Activated effector memory CD4-positive, alpha-beta T cell treated with Interleukin-2 at 50 U/mL for 16 hours (primary cell): ENCODE data around the gene LHX5.

Experiments used
- DNase-seq: peaks from one replicate; pipeline ENCODE4 v3.0.0-alpha.2; 2020

LHX5 gene

DNA sequence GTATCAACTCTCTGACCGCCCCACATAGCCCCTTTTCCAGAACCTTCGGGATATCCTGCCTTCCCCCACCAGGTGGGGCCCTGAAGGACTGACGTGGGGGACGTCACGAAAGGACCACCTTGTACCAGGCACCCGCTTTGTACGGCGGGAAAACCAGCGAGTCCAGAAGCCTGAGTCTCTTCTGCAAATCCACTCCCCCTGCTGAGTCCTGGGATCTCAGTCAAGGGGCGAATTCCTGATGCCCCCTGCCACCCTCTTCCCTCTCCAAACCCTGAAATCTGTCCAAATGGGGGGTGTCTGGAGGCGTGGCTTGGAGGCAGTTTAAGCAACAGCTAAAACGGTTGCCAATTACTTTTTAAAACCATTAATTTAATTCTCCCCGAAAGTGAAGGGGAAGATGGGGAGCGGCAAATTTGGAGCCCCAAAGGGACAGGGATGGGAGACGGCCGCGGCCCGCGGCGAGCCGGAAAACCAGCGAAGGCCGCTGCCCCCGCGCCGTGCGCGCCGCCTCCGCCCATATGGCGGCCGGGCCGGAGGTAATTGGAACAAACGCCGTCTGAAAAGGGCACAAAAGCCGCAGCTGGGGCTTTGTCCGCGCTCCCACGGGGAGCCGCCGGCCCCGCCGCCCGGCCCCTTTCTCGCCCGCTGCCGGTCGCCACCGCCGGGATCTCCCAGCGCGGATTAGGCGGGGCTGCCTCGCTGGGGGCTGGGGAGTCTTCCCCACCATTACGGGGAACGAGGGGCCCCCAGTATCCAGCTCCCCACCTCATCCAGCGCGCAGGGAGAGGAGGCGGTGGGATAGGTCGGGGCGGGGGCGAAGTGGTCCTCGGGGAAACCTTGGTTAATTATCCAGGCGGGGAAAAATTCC, 6.6 kb downstream of the LHX5 start:
- no peak for DNase-seq

DNA sequence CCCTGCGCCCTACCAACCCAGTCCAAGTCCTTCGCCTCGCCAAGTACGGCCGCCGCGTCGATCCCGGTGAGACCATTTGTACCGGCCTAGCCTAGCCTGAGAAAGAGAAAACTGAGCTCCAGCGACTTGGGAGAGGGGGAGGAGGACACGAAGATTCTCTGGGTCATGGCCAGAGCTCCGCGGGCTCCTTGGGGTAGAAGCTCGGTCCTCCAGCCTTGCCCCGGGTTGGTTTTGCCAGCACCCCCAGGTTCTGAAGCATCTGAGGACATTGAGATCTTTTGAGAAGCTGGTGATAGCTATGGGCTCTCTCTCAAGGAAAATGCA, 7.3 kb downstream of the LHX5 start:
- no peak for DNase-seq

DNA sequence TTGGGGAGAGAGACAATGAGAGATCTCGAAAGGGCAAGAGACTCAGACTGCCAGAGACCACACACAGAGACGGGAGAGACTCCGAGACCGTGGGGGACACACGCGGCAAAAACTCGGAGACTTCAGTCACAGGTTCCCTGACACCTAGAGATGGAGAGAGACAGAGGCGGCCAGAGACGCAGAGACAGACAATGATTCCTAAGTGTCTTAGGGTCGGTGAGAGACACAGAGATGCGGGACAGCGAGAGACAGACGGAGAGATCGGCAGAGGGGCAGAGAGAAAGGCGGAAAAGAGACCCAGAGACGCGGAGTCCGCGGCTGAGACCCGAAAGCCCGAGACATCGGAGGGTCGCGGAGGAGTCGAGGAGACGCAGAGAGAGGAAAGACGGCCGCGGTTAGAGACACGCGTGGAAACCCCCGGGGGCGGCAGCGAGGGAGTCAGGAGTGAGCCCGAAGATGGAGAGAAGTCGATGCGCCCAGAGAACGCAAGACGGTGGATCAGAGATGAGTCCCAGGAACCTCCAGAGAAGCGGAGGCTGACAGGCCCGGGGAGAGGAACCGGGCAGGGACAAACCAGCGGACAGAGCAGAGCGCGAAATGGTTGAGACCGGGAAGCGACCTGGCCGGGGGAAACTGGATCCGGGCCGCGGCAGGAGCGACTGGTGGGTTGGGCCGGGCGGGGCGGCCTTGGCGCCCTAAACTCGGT, 7.8 kb downstream of the LHX5 start:
- no peak for DNase-seq

DNA sequence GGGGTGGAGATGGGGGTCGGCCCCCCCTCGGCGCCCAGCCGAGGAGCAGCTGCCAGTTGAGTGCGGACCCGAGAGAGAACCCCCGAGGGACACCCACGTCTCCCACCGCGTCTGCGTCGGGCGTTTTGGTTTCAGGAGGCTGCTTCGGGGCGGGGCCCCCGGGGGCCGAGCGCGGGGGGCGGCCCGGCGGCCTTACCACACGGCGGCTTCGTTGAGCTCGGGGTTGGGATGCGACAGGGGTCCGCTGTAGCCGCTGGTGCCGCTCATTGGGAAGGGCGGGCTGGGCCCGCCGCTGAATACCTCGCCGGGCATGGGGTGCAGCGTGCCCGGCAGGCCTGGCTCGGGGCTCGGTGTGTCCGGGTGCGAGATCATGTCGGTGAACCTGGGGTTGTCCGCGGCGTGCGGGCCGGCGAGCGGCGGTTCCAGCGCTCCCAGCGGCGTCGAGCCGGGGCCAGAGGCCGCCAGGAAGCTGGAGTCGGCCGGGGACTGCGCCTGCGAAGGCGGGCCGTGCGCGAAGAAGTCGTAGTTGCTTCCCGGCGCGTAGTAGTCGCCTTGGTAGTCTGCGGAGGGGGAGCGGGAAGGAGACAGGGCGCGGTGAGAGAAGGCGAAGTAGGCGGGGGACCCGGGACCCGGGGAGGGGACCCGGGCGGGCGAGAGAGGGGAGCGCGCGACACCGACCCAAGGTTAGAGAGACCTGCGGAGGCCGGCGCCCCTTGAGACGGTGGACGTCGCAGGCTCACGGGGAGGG, 8.5 kb downstream of the LHX5 start:
- no peak for DNase-seq

DNA sequence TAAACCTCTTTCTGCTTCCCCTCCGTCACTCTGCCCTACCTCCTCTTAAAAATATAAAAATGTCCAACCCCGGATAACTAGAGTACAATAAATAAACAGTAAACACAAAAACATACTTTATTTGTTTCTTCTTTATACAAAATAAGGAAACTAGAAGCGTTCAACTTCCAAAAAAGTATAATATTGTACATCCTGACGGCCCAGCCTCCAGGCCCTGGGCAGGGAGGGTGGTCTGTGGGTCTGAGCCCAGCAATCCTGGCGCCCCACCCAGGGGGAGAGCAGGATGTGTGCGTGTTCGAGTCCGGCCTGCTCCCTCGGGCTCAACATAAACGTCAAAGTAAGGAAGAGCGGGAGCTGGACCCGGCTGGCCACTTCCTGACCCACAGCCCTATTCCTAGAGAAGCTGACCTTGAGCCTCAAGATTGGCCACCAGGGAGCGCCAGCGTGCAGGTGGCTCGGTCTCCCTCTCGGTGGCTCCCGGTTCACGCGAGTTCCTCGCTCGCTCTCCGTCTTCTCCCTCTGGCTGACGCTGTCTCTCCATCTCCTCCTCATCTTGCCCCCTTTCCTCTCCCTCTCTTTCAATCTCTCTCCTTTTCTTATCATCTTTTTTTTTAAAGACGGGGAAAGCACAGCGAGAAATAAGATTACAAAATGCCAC, 9.4 kb downstream of the LHX5 start:
- peak; percentile 51 for DNase-seq

DNA sequence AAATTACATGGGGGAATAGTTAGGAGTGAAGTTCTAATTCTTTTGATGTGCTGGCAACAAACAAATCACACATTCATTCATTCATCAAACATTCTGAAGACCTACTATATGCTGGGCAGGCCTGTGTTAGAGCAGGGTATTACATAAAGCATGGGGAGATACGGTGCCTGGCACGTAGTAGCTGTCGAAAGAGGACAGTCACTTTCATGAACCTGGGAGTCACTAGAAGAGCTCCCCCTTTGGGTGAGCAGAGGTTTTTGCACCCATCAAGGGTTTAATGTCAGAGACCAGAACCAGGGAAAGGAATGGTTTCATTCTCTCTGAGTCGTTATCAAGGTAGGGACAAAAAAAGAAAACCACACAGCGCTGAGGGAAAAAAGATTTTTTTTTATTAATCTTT, 10.0 kb downstream of the LHX5 start:
- no peak for DNase-seq

DNA sequence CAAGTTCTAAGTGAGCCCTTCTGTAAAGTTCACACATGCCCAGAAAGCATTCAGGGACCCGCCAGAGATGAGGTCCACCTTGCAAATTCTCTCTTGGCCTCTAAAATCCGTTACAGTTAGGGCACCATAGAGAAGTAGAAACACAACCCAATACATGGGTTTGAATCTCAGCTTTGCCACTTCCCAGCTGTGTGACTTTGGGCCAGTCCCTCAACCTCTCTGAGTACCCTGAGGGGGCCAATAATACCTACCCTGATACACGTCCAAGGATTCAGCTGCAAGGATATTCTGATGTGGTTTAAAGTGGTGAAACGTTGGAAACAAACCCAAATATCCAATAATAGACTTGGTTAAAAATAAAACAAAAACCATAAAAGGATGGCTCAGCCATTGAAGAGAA, 11.7 kb downstream of the LHX5 start:
- DNase-seq = no peak

DNA sequence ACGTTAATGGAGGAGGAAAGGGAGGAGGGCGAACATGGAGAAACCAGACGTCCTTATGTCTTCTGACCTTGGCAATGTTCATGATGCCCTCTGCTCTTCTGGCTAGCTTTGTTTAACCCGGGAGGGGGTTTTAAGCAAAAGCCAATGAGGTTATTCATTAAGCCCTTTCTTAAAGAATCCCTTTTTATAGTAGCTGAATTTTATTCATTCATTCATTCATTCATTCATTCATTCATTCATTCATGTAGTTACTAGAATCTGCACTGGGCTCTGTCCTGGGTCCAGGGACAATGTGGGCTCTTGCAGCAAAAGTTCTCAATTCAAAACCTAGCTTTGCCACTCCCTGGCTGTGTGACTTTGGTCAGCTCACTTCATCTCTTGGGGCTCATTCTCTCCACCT, 14.0 kb downstream of the LHX5 start:
- DNase-seq = no peak

DNA sequence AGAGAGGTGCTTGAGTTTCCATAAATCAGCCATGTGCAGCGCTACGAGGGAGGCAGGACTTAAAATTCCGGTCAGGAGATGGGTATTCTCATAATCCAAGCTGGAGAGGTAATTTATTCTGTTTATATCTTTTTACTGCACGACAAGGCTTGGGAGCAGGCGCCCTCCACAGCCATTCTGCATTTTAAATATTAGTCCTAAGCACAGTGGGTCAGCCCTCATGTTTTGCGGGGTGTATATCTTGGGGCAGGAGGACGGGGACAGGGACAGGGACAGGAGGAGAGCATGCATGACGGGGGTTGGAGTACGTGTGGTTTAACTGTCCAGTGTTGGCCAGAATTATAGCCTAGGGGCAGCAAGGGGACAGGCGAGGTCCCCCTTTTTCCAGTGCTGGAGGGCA, 14.5 kb downstream of the LHX5 start:
- no peak for DNase-seq

DNA sequence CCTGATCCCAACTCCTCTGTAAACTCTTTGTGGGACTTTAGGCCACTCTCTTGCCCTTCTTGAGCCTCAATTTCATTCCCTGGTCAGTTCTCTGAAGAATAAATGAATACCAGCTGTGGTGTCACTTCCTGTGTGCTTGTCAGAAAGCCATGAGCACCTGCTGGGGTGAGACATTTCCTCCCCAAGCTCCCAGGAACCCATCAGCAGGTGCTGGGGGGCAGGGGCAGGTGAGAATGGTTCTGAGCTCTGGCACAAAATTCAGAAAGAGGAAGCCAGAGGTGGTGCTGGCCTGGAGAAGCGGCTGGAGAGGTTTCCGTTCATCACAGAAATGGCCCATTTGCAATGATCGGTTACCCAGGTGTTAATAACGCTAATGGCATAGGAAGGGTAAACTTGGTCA, 14.9 kb downstream of the LHX5 start:
- no peak for DNase-seq

DNA sequence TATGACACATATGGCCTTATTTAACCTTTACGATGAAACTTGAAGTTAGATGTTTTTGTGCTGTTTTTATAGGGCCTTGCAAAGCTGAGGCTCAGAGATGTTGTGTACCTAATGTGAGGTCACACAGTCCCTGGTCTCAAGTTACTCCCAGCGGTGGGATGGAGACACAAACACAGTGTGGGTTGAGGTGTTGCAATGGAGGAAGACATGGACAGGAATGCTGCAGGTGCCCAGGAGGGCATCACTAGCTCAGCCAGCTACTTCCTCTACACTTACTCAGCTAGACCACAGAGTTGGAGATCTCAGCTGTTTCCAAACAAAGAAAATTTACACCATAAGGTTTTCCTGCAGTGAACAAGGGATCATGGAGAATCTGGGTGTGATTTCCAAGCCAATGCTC, 15.5 kb downstream of the LHX5 start:
- DNase-seq = no peak

DNA sequence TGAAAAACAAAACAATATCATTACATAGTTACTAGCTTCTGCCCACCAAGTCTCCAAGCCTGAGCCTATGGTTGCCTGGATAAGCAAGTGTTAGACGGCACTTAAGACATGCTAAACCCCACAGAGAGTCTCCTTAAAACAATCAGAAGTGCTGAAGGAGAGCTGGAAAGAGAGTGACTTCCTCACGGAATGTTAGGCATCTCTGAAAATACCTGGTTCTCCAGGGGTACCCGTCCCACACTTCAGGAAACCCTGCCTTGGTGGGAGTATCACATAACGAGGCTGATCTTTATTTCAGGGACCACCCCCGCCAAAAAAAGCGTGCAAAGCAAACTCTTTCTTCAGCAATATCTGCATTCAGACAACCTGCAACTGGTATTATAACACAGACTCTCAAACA, 18.3 kb downstream of the LHX5 start:
- DNase-seq = no peak

DNA sequence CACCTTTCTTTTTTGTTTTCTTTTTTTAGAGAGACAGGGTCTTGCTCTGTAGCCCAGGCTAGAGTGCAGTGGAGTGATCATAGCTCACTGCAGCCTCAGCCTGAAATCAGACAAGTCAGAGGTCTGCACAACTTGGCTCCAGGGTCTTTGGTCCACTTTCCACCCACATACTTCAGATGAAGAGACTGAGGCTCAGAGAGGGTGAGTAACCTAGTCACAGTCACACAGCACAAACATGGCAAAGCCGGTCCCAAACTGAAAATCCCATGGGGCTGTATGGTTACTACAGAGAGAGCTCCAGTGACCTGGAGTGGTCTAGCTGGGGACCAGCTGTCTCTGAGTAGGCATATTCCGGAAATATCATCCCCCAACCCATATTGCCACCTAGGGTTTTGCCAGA, 19.2 kb downstream of the LHX5 start:
- DNase-seq = no peak

DNA sequence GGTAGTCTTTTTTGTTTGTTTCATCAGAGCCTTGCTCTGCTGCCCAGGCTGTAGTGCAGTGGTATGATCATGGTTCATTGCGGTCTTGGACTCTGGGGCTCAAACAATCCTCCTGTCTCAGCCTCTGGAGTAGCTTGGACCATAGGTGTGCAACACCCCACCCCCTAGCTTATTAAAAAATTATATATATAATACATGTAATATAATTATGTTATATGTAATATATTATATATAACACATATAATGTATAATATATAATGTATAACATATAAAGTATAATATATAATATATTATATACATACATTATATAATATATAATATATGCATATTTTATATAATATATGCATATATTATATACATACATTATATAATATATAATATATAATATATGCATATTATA, 21.8 kb downstream of the LHX5 start:
- no peak for DNase-seq

DNA sequence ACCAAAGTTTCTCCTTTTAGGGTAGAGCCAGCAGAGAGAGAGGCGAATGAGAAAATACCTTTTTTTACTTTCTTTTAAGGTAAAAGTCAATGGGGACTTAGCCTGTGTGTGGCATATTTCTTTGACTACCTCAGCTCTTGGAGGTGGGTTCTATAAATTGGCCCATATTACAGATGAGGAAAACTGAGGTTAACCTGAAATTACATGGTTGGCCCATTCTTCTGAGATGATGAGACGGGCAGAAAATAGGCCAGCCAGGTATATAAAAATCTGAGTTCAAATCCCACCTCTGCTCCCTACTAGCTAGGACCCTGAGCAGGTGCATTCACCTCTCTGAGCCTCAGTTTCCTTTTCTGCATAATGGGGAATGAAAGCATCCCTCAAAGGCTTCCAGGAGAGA, 22.4 kb downstream of the LHX5 start:
- DNase-seq = no peak

DNA sequence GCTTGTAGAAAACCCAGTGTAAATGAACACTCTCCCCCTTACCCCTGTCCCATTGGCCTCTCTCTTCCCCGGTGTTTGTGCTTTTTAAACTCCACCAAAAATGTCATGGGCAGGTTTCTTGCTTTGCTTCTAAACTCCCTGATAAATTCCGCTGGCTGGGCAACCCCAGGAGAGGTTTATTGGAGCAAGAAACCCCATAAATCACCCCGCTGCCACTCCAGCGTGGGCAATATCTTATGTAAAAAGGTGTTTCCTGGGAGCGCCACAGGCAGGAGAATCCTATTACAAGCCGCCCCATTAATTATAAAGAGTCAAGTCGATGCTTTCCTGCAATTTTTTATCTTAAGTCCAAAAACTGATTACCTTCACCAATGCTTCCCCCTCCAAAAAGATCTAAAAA, 22.8 kb downstream of the LHX5 start:
- DNase-seq = no peak

DNA sequence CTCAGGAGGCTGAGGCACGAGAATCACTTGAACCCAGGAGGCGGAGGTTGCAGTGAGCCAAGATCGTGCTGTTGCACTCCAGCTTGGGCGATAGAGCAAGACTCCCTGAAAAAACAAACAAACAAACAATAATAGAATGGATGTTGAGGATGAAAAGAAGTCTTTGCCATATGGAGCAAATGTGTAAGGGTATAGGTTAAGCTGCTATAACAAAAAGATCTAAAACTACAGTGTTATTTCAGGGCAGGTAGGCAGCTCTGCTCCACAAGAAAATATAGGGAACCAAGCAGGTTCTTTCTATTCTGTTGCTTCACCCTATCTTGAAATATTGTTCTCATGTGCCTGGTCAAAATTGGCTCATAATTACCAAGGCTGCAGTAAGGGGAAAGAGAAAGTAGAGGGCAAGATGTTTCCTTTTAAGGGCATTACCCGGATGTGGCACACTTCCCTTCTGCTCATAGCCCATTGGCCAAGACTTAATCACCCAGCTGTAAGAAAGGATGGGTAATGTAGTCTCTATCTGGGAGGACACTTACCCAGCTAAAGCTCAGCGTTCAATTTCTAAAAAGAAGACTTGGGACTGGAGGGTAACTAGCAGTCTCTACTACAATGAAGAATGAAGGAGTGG, 26.0 kb downstream of the LHX5 start:
- no peak for DNase-seq

DNA sequence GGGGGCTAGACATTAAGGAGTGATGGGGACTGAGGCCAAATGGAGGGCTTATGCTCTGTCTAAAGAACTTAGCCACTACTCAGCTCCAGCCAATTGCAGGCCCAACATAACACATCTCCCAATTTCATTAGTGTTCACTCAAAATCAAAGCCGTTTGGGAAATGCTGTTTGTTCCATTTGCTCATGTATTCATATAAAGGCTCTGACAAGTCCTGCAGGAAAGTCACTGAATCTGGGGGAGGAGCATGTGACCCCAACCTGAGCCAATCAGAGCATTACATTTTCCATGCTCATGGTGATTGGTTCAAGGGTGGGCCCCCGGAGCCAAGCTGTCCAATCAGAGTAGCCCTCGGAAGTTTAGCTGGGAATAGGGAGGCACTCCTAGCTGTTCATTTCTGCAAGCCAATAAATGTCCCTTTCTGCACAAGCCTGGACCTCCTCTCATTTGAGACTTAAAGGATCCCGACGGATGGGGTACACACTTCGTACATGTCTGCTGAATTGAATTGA, 28.6 kb downstream of the LHX5 start:
- no peak for DNase-seq

DNA sequence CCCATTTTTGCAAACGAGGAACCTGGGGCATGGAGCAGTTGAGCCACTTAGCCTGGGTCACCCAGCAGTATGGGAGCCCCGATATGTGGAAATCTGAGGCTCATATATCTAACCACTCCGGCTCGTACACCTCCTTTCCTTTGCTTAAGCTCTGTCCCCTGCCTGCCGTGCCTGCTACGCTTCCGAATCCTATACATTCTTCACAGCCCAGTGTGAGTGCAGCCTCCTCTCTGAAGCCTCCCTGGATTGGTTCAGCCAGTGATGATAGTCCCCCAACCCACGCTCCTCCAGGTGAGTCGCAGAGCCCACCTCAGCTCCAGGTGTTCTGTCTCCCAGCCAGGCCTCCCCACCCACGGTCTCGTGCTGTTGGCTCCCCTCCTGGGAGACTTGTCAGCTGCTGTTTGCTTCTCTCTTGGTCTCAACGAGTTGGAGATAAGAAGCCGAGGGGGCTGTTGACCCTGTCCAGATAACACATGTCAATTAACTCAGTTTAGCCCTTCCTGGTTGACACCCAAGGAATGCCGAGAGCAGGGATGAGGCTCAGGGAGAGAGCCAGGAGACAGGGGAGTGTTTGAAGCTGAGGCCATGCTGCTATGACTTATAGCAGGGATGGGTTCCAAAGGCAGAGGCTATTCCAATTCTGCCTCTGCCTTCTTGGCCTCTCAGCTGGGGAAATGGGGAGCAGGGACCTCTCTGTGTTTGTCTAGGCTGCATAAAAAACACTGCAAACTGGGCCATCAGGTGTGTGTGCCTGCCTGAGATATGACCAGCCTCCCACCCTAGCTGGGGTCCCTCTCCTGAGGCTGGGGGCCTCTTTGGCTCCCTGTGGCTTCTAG, 30.5 kb downstream of the LHX5 start:
- no peak for DNase-seq

DNA sequence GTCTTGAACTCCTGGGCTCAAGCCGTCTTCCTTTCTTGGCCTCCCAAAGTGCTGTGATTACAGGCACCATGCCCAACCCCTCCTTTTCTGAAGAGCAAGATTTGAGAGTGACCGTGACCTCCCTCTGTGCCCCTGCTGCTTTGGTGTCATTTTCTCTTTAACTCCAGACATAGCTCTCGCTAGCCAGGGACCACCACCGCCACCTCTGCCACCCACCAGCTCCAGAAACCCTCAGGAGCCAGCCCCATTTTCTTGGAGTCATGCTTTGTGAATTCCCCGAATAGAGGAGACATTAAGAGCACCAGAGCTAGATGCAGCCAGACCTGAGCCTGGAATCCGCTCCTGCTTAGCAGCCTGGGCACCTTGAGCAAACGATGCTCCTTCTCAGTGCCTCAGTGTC, 31.3 kb downstream of the LHX5 start:
- no peak for DNase-seq

DNA sequence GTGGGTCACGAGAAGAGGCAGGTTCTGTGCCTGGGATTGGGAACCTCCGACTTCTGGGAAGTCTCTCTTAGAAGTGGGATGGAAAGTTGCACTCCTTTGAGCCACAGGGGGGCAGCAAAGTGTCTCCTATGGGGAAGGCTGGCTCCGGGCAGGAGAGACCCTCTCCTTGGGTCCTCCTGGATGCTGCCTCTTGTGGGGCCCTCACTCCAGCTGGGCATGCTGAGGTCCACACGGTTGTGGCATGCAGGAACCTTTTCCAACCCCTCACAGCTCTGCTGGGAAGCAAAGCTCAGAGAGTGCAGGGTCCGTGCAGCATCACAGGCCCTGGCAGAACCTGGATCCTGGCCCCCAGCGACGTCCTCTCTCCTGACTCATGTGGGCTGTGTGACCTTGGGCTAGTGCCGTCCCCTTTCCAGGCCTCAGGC, 32.1 kb downstream of the LHX5 start:
- no peak for DNase-seq

DNA sequence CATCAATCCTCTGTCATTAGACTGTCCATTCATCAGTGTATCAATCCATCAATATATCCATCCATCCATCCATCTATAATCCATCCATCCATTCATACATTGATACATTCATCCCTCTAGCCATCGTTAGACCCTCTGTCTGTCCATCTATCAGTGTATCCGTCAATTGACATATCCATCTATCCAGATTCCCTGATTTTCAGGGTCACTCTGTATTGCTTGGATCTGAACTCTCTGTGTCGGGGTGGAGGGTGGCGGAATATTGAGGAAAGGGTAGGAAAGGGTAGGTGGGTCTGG, 32.4 kb downstream of the LHX5 start:
- no peak for DNase-seq
